Endothelial cell (in vitro differentiated cells): Measurements from ENCODE around the gene COL5A1. TPM values are rescaled to one million over a fixed set of nuclear protein-coding genes. Genes with fewer than 3 reads are reported as not detected.
A peak's percentile ranks its signal among the peaks of the same experiment; 100 is the strongest.

Experiments
- DNase-seq: peaks from one replicate; pipeline ENCODE4 v3.0.0; 2021; ENCODE audit warnings: low spot score
- H3K27ac Mint-ChIP-seq: one replicate; pipeline ENCODE4 v1.8.0; 2021; ENCODE audit warnings: mixed read lengths, inconsistent platforms; ENCODE audit not compliant: unreplicated experiment
- H3K27me3 Mint-ChIP-seq: one replicate; pipeline ENCODE4 v1.8.0; 2021; ENCODE audit warnings: mild to moderate bottlenecking, moderate library complexity, mixed read lengths, inconsistent platforms; ENCODE audit not compliant: unreplicated experiment
- H3K36me3 Mint-ChIP-seq: one replicate; pipeline ENCODE4 v1.8.0; 2021; ENCODE audit warnings: mild to moderate bottlenecking, low read depth, mixed read lengths, inconsistent platforms; ENCODE audit not compliant: unreplicated experiment
- H3K4me1 Mint-ChIP-seq: one replicate; pipeline ENCODE4 v1.8.0; 2021; ENCODE audit warnings: mild to moderate bottlenecking, mixed read lengths, inconsistent platforms; ENCODE audit not compliant: unreplicated experiment
- H3K4me3 Mint-ChIP-seq: one replicate; pipeline ENCODE4 v1.8.0; 2021; ENCODE audit warnings: mild to moderate bottlenecking, mixed read lengths, inconsistent platforms; ENCODE audit not compliant: unreplicated experiment
- H3K9me3 Mint-ChIP-seq: one replicate; pipeline ENCODE4 v1.8.0; 2021; ENCODE audit warnings: mixed read lengths, inconsistent platforms; ENCODE audit not compliant: unreplicated experiment
- total RNA-seq: library from RNA; stranded (reverse); fragmentation: NEBNext Ultra II Directional; extraction: Animal tissue kit (Norgen Biotek cat#: 25700); gene quantifications from one replicate; pipeline ENCODE4 v1.2.1, GENCODE V29; 2021; ENCODE audit not compliant: unreplicated experiment
- TF ChIP-seq, protein P1 (sequence below): fragments of 200-600 bp; sonication (generic); IDR thresholded peaks from one replicate; pipeline ENCODE4 v1.5.0; 2021; ENCODE audit warnings: antibody characterized with exemption; ENCODE audit not compliant: unreplicated experiment

The COL5A1 gene
- total RNA-seq, 1 donor from 2014 or later = 24.3 TPM

- H3K9me3 Mint-ChIP-seq = no peaks in the 10 kb centered on the region
- H3K36me3 Mint-ChIP-seq = no peaks in the 10 kb centered on the region
- H3K27me3 Mint-ChIP-seq = peaks cover 8% of the 10 kb centered on the region
- no peak overlapping the region for H3K27ac Mint-ChIP-seq
- no peaks in the 10 kb centered on the region for H3K4me1 Mint-ChIP-seq
- no peak overlapping the region for H3K4me3 Mint-ChIP-seq
- DNase-seq = no peak
- TF ChIP-seq, protein P1, sequence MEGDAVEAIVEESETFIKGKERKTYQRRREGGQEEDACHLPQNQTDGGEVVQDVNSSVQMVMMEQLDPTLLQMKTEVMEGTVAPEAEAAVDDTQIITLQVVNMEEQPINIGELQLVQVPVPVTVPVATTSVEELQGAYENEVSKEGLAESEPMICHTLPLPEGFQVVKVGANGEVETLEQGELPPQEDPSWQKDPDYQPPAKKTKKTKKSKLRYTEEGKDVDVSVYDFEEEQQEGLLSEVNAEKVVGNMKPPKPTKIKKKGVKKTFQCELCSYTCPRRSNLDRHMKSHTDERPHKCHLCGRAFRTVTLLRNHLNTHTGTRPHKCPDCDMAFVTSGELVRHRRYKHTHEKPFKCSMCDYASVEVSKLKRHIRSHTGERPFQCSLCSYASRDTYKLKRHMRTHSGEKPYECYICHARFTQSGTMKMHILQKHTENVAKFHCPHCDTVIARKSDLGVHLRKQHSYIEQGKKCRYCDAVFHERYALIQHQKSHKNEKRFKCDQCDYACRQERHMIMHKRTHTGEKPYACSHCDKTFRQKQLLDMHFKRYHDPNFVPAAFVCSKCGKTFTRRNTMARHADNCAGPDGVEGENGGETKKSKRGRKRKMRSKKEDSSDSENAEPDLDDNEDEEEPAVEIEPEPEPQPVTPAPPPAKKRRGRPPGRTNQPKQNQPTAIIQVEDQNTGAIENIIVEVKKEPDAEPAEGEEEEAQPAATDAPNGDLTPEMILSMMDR = no peak
These were observed 16.9 kb downstream of the COL5A1 start for GRCh38 chr9:134658378-134658955.

DNA sequence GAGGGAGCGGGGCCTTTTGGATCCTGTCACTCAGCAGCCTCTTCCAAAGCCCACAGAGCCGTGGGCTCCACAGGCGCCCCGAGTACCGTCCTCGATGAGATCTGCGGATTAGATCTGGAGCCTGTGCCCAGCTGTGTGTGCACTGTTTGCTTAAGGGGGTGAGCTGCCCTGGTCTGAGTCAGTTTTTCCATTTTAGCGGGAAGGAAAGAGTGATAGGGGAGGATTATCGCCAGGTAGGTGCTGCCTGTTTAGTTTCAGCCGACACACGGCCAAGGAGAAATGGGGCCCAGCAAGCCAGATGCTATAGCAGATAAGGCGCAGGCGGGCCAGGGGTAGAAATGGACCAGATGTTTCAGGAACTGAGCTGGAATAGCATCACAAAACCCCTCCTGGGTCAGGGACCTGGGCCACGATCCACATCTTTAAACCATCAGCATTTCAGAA lies 18.1 kb downstream of the COL5A1 start:
- Mint-ChIP-seq H3K36me3 (no peaks in the 10 kb centered on the region), H3K9me3 (no peaks in the 10 kb centered on the region), H3K4me1 (no peaks in the 10 kb centered on the region), H3K4me3 (no peak overlapping the region), H3K27me3 (peaks cover 6% of the 10 kb centered on the region), H3K27ac (no peak overlapping the region)
- TF ChIP-seq, protein P1 = no peak
- no peak for DNase-seq

- no peak for DNase-seq
- H3K27ac Mint-ChIP-seq = no peak overlapping the region
- peaks cover 6% of the 10 kb centered on the region for H3K27me3 Mint-ChIP-seq
- H3K4me1 Mint-ChIP-seq = no peaks in the 10 kb centered on the region
- no peaks in the 10 kb centered on the region for H3K36me3 Mint-ChIP-seq
- no peaks in the 10 kb centered on the region for H3K9me3 Mint-ChIP-seq
- H3K4me3 Mint-ChIP-seq = no peak overlapping the region
- TF ChIP-seq, protein P1 = peak; percentile 85
These were observed 18.8 kb downstream of the COL5A1 start for GRCh38 chr9:134660407-134660806.

DNA sequence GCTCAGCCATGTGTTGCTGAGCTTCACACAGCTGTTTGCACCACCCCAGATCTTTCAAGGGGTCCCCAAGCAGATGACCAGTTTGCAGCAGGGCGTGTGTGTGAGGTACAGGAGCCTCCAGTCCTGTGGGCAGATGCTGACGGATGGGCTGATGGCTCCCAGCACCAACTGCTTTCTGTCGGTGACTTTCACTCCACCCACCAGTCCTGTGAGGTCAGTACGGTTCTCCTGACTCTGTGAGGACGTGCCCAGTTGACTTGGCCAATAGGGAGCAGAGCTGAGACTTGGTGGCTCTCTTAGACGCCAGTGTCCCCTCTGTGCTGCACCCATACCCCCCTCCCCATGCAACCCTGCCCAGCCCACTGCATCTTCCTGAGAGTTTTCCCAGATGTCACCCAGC lies 19.7 kb downstream of the COL5A1 start:
- Mint-ChIP-seq H3K4me3 (no peak overlapping the region), H3K27me3 (peaks cover 6% of the 10 kb centered on the region), H3K27ac (no peak overlapping the region), H3K9me3 (no peaks in the 10 kb centered on the region), H3K36me3 (no peaks in the 10 kb centered on the region), H3K4me1 (no peaks in the 10 kb centered on the region)
- TF ChIP-seq, protein P1 = no peak
- no peak for DNase-seq

- no peaks in the 10 kb centered on the region for H3K9me3 Mint-ChIP-seq
- peaks cover 5% of the 10 kb centered on the region for H3K27me3 Mint-ChIP-seq
- H3K36me3 Mint-ChIP-seq = no peaks in the 10 kb centered on the region
- no peak overlapping the region for H3K27ac Mint-ChIP-seq
- no peak overlapping the region for H3K4me3 Mint-ChIP-seq
- TF ChIP-seq, protein P1 = no peak
- H3K4me1 Mint-ChIP-seq = no peaks in the 10 kb centered on the region
- DNase-seq = no peak
These were observed 20.2 kb downstream of the COL5A1 start for GRCh38 chr9:134661791-134662142.
